DMS79 treated with DMSO at 0.1 percent for 48 hours (cell line): ENCODE data around the gene HOXD10.

Experiments
- DNase-seq: peaks from one replicate; lab custom pipeline; 2025; lab: John Stamatoyannopoulos, UW

HOXD10 gene

GRCh38 chr2:176136374-176137251 lies 20.0 kb downstream of the HOXD10 start:
- DNase-seq = peak; percentile 50

- DNase-seq = no peak
Measured at GRCh38 chr2:176137252-176137580, 20.6 kb downstream of the HOXD10 start.

GRCh38 chr2:176137906-176138305 lies 21.3 kb downstream of the HOXD10 start:
- DNase-seq = peak; percentile 27

GRCh38 chr2:176138526-176138922 lies 21.9 kb downstream of the HOXD10 start:
- DNase-seq = peak; percentile 30

GRCh38 chr2:176138923-176139660 lies 22.5 kb downstream of the HOXD10 start:
- DNase-seq = peak; percentile 30

GRCh38 chr2:176139661-176140512 lies 23.3 kb downstream of the HOXD10 start:
- DNase-seq = peak; percentile 49

GRCh38 chr2:176140513-176141317 lies 24.1 kb downstream of the HOXD10 start:
- DNase-seq = no peak

GRCh38 chr2:176142281-176142680 lies 25.7 kb downstream of the HOXD10 start:
- no peak for DNase-seq

- no peak for DNase-seq
Measured at GRCh38 chr2:176145085-176145969, 28.7 kb downstream of the HOXD10 start.

GRCh38 chr2:176146101-176146500 lies 29.5 kb downstream of the HOXD10 start:
- DNase-seq = peak; percentile 36

GRCh38 chr2:176146645-176147044 lies 30.1 kb downstream of the HOXD10 start:
- no peak for DNase-seq

GRCh38 chr2:176147210-176147799 lies 30.7 kb downstream of the HOXD10 start:
- no peak for DNase-seq

- no peak for DNase-seq
Measured at GRCh38 chr2:176147800-176148496, 31.4 kb downstream of the HOXD10 start.

GRCh38 chr2:176148751-176149421 lies 32.3 kb downstream of the HOXD10 start:
- DNase-seq = no peak

- no peak for DNase-seq
Measured at GRCh38 chr2:176149481-176149938, 32.9 kb downstream of the HOXD10 start.

- DNase-seq = no peak
Measured at GRCh38 chr2:176149939-176150583, 33.5 kb downstream of the HOXD10 start.

GRCh38 chr2:176150584-176151441 lies 34.2 kb downstream of the HOXD10 start:
- no peak for DNase-seq
